H9 (cell line): Measurements from ENCODE around the gene CADPS. TPM values are rescaled to one million over a fixed set of nuclear protein-coding genes. Genes with fewer than 3 reads are reported as not detected.

Experiments
- DNase-seq: peaks from one replicate; pipeline ENCODE4 v3.0.0-alpha.2; 2017
- H2AFZ ChIP-seq: one replicate; pipeline ENCODE4 v1.6.1; 2013; ENCODE audit warnings: mild to moderate bottlenecking, low read length, control low read depth, moderate library complexity
- H2AK5ac ChIP-seq: 2 replicates; pipeline ENCODE4 v1.6.1; 2013; ENCODE audit warnings: low read length, control low read depth, mixed read lengths; ENCODE audit not compliant: insufficient read length
- H2BK120ac ChIP-seq: one replicate; pipeline ENCODE4 v1.6.1; 2013; ENCODE audit warnings: low read depth, mild to moderate bottlenecking, low read length, control low read depth, inconsistent platforms; ENCODE audit not compliant: poor library complexity, severe bottlenecking
- H2BK12ac ChIP-seq: 2 replicates; pipeline ENCODE4 v1.6.1; 2013; ENCODE audit warnings: low read length, control low read depth, mixed read lengths, low read depth; ENCODE audit not compliant: insufficient read length
- H2BK15ac ChIP-seq: 2 replicates; pipeline ENCODE4 v1.6.1; 2013; ENCODE audit warnings: low read depth, low read length, control low read depth
- H2BK20ac ChIP-seq: one replicate; pipeline ENCODE4 v1.6.1; 2013; ENCODE audit warnings: low read depth, mild to moderate bottlenecking, low read length, control low read depth, inconsistent platforms; ENCODE audit not compliant: poor library complexity, severe bottlenecking
- H2BK5ac ChIP-seq: 2 replicates; pipeline ENCODE4 v1.6.1; 2013; ENCODE audit warnings: low read length, control low read depth, mixed read lengths; ENCODE audit not compliant: insufficient read length
- H3K14ac ChIP-seq: 2 replicates; pipeline ENCODE4 v1.6.1; 2013; ENCODE audit warnings: low read length, control low read depth; ENCODE audit not compliant: insufficient read depth
- H3K18ac ChIP-seq: 2 replicates; pipeline ENCODE4 v1.6.1; 2013; ENCODE audit warnings: low read depth, mild to moderate bottlenecking, mixed read lengths, low read length, control low read depth; ENCODE audit not compliant: insufficient read length
- H3K23ac ChIP-seq: 2 replicates; pipeline ENCODE4 v1.6.1; 2013; ENCODE audit warnings: low read length, control low read depth, mixed read lengths, low read depth; ENCODE audit not compliant: insufficient read length
- H3K23me2 ChIP-seq: 2 replicates; pipeline ENCODE4 v1.6.1; 2013; ENCODE audit warnings: low read depth, mild to moderate bottlenecking, mixed read lengths, low read length, control low read depth; ENCODE audit not compliant: insufficient read length, poor library complexity, severe bottlenecking
- H3K27ac ChIP-seq: 2 replicates; pipeline ENCODE4 v1.5.1; 2013; ENCODE audit warnings: low read length, control low read depth, mixed read lengths, low read depth; ENCODE audit not compliant: insufficient read length
- H3K27me3 ChIP-seq: 2 replicates; pipeline ENCODE4 v1.6.1; 2013; ENCODE audit warnings: low read length, control low read depth, inconsistent platforms; ENCODE audit not compliant: insufficient read depth
- H3K4ac ChIP-seq: 2 replicates; pipeline ENCODE4 v1.6.1; 2013; ENCODE audit warnings: low read depth, mild to moderate bottlenecking, control low read depth, inconsistent platforms, low read length, moderate library complexity
- H3K4me1 ChIP-seq: 2 replicates; pipeline ENCODE4 v1.6.1; 2013; ENCODE audit warnings: low read length, control low read depth, inconsistent platforms; ENCODE audit not compliant: insufficient read depth
- H3K4me2 ChIP-seq: 2 replicates; pipeline ENCODE4 v1.6.1; 2013; ENCODE audit warnings: low read length, control low read depth, mixed read lengths; ENCODE audit not compliant: insufficient read length, insufficient read depth
- H3K56ac ChIP-seq: 2 replicates; pipeline ENCODE4 v1.6.1; 2013; ENCODE audit warnings: low read depth, mild to moderate bottlenecking, mixed read lengths, low read length, control low read depth; ENCODE audit not compliant: insufficient read length
- H3K79me1 ChIP-seq: 2 replicates; pipeline ENCODE4 v1.6.1; 2013; ENCODE audit warnings: low read depth, mild to moderate bottlenecking, moderate library complexity, low read length, control low read depth, inconsistent platforms; ENCODE audit not compliant: insufficient read depth, poor library complexity, severe bottlenecking
- H3K79me2 ChIP-seq: 2 replicates; pipeline ENCODE4 v1.6.1; 2013; ENCODE audit warnings: low read length, control low read depth, inconsistent platforms; ENCODE audit not compliant: insufficient read depth
- H3K9ac ChIP-seq: 2 replicates; pipeline ENCODE4 v1.6.1; 2013; ENCODE audit warnings: low read length, control low read depth, mixed read lengths; ENCODE audit not compliant: insufficient read length; ENCODE audit errors: extremely low read depth
- H3K9me3 ChIP-seq: one replicate; pipeline ENCODE4 v1.6.1; 2013; ENCODE audit warnings: low read depth, low read length, inconsistent platforms; ENCODE audit not compliant: control insufficient read depth
- H3T11ph ChIP-seq: one replicate; pipeline ENCODE4 v1.6.1; 2013; ENCODE audit warnings: mild to moderate bottlenecking, low read length, control low read depth, inconsistent platforms
- H4K20me1 ChIP-seq: one replicate; pipeline ENCODE4 v1.6.1; 2013; ENCODE audit not compliant: control insufficient read depth, insufficient read length, insufficient read depth
- H4K5ac ChIP-seq: 2 replicates; pipeline ENCODE4 v1.6.1; 2013; ENCODE audit warnings: low read depth, mild to moderate bottlenecking, mixed read lengths, low read length, control low read depth; ENCODE audit not compliant: insufficient read length
- H4K8ac ChIP-seq: replicated peaks from 2 replicates; pipeline ENCODE4 v1.6.1; 2013; ENCODE audit warnings: low read length, control low read depth, mixed read lengths, low read depth; ENCODE audit not compliant: insufficient read length
- H4K91ac ChIP-seq: 2 replicates; pipeline ENCODE4 v1.6.1; 2013; ENCODE audit warnings: low read depth, mild to moderate bottlenecking, moderate library complexity, mixed read lengths, low read length, control low read depth; ENCODE audit not compliant: insufficient read length
- H3K27ac Mint-ChIP-seq, 3 experiments: 2 replicates in 2 of 3; 3 replicates in 1 of 3; pipeline ENCODE4 v1.8.0; 2020 to 2021; ENCODE audit warnings: mixed read lengths in 3 of 3, mild to moderate bottlenecking in 1 of 3, moderate library complexity in 1 of 3
- H3K27me3 Mint-ChIP-seq: 2 replicates; pipeline ENCODE4 v1.8.0; 2021; ENCODE audit warnings: low read depth, mild to moderate bottlenecking, moderate library complexity, mixed read lengths
- H3K36me3 Mint-ChIP-seq, 3 experiments: 2 replicates in 2 of 3; 3 replicates in 1 of 3; pipeline ENCODE4 v1.8.0; 2020 to 2021; ENCODE audit warnings: low read depth in 3 of 3, mixed read lengths in 3 of 3; ENCODE audit not compliant: insufficient read depth in 1 of 3
- H3K4me1 Mint-ChIP-seq, 2 experiments: 2 replicates each; pipeline ENCODE4 v1.8.0; 2020; ENCODE audit warnings: mixed read lengths in 2 of 2
- H3K4me3 Mint-ChIP-seq, 2 experiments: 2 replicates in 1 of 2; 3 replicates in 1 of 2; pipeline ENCODE4 v1.8.0; 2020 to 2021; ENCODE audit warnings: mild to moderate bottlenecking in 2 of 2, mixed read lengths in 2 of 2, moderate library complexity in 1 of 2
- H3K9me3 Mint-ChIP-seq, 2 experiments: 2 replicates in 1 of 2; 3 replicates in 1 of 2; pipeline ENCODE4 v1.8.0; 2020; ENCODE audit warnings: mild to moderate bottlenecking in 2 of 2, mixed read lengths in 2 of 2, moderate library complexity in 1 of 2
- CTCF ChIP-seq: fragments of 200-600 bp; sonication (generic); conservative IDR thresholded peaks from 3 replicates; pipeline ENCODE4 v1.8.0; 2021; ENCODE audit warnings: antibody characterized with exemption, mild to moderate bottlenecking
- WGBS: extraction: QIAGEN DNeasy Blood & Tissue Kit; methylation state at CpG from one replicate; pipeline ENCODE4 v1.1.7; 2013; ENCODE audit warnings: missing lambda C conversion rate, low lambda C conversion rate, mixed read lengths; ENCODE audit not compliant: insufficient read length; ENCODE audit errors: extremely low coverage; 5-methylcytosine and 5-hydroxymethylcytosine counted together
- total RNA-seq: library from RNA; stranded (reverse); gene quantifications from 2 replicates; pipeline ENCODE4 v1.2.1, GENCODE V29; 2021

CADPS gene
- total RNA-seq, 1 experiment from 2014 or later: 6.6 TPM

DNA sequence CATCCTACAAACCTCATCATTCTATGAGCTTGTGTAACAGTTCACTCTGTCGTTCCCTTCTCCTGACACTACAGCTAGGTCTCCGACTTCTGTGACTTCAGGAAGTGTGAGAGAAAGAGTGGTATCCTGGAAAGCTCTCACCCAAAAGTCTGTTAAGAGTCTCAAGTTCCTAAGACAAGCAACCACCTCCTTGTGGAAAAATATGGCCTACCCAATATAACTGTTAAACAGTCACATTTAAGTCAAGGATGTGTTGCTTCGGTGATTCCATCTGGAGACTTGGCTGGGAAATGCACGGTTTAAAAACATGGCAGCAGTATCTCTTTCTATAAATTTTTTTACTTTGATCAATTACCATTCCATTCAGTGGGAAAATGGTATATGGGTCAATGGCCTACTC is 515.7 kb downstream of the CADPS start:
- Histone ChIP-seq H3K23ac (no peak overlapping the region), H3T11ph (no peak overlapping the region), H3K79me2 (0 out of 2 replicates have a peak, but pooled peaks cover 2% of the 10 kb centered on the region), H3K4ac (no peak overlapping the region), H3K18ac (no peak overlapping the region), H2BK5ac (no peak overlapping the region), H3K27ac (no peak overlapping the region), H3K14ac (no peak overlapping the region), H3K27me3 (peaks cover 27% of the 10 kb centered on the region; the same call in 1 of the 2 replicates), H3K56ac (no peak overlapping the region), H3K4me1 (no peaks in the 10 kb centered on the region), H2AFZ (no peak overlapping the region), H2AK5ac (no peak overlapping the region), H4K91ac (no peak overlapping the region), H4K20me1 (no peaks in the 10 kb centered on the region), H2BK12ac (no peak overlapping the region), H3K9me3 (no peaks in the 10 kb centered on the region), H2BK20ac (no peak overlapping the region), H3K79me1 (no peaks in the 10 kb centered on the region), H3K23me2 (no peaks in the 10 kb centered on the region), H4K5ac (no peak overlapping the region), H4K8ac (no peak overlapping the region), H2BK120ac (no peak overlapping the region), H3K9ac (no peak overlapping the region), H2BK15ac (no peak overlapping the region), H3K4me2 (no peak overlapping the region)
- H3K4me3 Mint-ChIP-seq: no peak overlapping the region
- WGBS: no CpG with 5 or more reads among the region's 4 CpGs
- peaks cover 0 to 2% of the 10 kb centered on the region in 2 experiments; a peak in 2 of 4 replicates for H3K4me1 Mint-ChIP-seq
- peaks cover 22% of the 10 kb centered on the region for H3K27me3 Mint-ChIP-seq
- no peak for DNase-seq
- no peaks in the 10 kb centered on the region for H3K36me3 Mint-ChIP-seq
- no peaks in the 10 kb centered on the region for H3K9me3 Mint-ChIP-seq
- H3K27ac Mint-ChIP-seq: no peak overlapping the region
- TF ChIP-seq CTCF: no peak
